Spleen (tissue), 7 donors: ENCODE measurements around the gene MIEF2.

Source experiments
- POLR2A ChIP-seq, 3 donors: fragments of 450-650 bp; IDR thresholded peaks; one replicate each; pipeline ENCODE4 v1.5.1; 2017; ENCODE audit warnings: antibody characterized with exemption in 3 of 3, mild to moderate bottlenecking in 1 of 3
- POLR2AphosphoS5 ChIP-seq, 3 donors: sonication (generic); formaldehyde crosslinking; IDR thresholded peaks; one replicate each; pipeline ENCODE4 v1.5.1; 2017; ENCODE audit warnings: antibody characterized with exemption in 3 of 3
- TF ChIP-seq, protein P1 (sequence below), 11 experiments: fragments of 200-600 bp in 7 of 11; fragments of 450-650 bp in 4 of 11; sonication (generic) in 4 of 11; IDR thresholded peaks in 8 of 11; conservative IDR thresholded peaks in 3 of 11; 1 replicate in 7 of 11; 2 replicates in 4 of 11; pipeline versions ENCODE4 v1.4.0 to v1.8.0; 2016 to 2021; ENCODE audit warnings: antibody characterized with exemption in 11 of 11, inconsistent platforms in 4 of 11, mild to moderate bottlenecking in 1 of 11
- donor health status: DM: no; HTN: no; CAD: no; lungs with moderate emphysema.
- donor health status: DM: no; HTN: no; CAD: no.
- donor health status: DM: no; HTN: no; CAD: no.

DNA sequence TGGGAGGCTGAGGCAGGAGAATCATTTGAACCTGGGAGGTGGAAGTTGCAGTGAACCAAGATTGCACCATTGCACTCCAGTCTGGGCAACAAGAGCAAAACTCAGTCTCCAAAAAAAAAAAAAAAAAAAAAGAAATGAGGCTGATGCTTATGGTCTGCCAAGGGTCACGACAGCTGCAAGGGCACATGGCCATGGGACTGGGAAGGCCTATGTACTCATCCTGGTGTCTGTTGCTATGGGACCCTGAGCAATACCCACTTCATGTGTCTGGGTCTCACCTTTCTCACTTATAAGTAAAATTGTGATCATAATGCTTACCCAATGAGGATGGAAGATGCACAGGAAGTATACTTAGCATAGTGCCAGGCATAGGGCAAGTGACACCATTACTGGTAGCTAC lies 16.6 kb downstream of the MIEF2 start:
- TF ChIP-seq POLR2A (IDR thresholded peaks at IDR 0.05) (no peak), POLR2AphosphoS5 (IDR thresholded peaks at IDR 0.05) (no peak)
- TF ChIP-seq, protein P1, sequence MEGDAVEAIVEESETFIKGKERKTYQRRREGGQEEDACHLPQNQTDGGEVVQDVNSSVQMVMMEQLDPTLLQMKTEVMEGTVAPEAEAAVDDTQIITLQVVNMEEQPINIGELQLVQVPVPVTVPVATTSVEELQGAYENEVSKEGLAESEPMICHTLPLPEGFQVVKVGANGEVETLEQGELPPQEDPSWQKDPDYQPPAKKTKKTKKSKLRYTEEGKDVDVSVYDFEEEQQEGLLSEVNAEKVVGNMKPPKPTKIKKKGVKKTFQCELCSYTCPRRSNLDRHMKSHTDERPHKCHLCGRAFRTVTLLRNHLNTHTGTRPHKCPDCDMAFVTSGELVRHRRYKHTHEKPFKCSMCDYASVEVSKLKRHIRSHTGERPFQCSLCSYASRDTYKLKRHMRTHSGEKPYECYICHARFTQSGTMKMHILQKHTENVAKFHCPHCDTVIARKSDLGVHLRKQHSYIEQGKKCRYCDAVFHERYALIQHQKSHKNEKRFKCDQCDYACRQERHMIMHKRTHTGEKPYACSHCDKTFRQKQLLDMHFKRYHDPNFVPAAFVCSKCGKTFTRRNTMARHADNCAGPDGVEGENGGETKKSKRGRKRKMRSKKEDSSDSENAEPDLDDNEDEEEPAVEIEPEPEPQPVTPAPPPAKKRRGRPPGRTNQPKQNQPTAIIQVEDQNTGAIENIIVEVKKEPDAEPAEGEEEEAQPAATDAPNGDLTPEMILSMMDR (IDR thresholded peaks at IDR 0.05 in 8 of 11, conservative IDR thresholded peaks at IDR 0.05 in 3 of 11), result no peak
